GM21619 (cell line): ENCODE results near the gene ZNF608.
A peak's percentile ranks its signal among the peaks of the same experiment; 100 is the strongest.

Source experiments
- ATAC-seq: cut with Tn5 transposase; IDR thresholded peaks from one replicate; pipeline ENCODE4 v1.9.1; 2021; ENCODE audit not compliant: unreplicated experiment

ZNF608 gene

DNA sequence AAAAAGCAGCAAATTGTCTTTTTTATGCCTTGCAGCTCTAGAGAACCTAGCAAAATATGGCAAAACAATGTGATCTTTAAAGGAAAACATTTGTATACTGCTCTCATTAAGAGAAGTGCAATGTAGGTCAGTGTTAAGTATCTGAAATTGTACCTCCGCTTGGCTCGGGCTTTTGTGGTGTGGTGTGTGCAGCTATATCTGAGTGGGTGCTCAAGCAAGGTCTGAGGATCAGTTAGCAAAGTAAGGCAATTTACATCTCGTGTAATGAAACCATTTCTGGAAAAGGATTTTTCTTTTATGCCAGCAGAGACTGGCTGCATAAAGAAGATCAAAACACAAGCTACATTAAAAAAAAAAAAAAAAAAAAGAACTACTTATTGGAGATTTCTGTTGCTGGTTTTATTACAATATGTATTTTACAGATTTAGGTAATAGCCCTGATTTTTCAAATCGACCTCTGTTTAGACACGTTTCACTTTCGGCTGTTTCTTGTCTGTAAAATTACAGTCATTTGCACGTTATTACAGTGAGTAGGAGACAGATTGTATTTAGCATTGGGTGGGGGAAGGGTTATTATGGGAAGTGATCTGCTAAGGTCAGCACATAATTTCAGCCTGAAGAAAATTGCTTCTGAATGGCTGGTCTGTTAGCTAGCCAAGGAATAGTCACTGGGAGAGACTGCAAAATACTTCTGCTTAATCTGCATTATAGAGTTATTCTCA is 7.9 kb upstream of the ZNF608 start:
- no peak for ATAC-seq

DNA sequence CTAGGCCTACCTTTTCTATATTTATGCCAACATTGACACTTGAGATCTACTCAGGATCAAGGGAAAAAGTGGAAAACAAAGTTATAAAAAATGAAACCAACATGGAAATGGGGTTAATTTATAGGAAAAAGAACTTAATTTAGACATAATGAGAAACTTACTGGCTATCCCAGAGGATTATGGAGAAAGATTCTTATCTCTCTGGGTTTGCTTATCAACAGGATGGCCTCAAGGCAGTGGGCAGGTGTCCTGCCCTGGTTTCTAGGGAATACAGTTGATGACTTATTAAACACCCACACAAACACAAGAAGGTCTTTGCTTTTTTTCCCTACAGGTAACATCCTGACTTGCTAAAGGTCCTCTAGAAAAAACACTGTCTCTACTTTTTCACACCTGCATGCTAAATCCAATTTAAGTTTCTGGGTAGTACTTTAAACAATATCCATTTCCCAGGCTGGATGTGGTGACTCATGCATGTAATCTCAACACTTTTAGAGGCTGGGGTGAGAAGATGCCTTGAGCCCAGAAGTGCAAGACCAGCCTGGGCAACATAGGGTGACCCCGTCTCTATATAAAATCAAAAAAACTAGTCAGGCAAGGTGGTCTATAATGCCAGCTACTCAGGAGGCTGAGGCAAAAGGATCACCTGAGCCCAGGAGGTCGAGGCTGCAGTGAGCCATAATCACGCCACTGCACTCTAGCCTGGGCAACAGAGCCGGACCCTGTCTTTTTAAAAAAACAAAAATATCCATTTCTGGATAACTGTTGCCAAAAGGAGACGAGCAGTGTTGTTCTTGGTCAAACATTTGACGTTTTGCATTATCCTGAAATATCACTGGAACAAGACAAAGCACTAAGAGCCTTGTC is 6.6 kb upstream of the ZNF608 start:
- no peak for ATAC-seq

DNA sequence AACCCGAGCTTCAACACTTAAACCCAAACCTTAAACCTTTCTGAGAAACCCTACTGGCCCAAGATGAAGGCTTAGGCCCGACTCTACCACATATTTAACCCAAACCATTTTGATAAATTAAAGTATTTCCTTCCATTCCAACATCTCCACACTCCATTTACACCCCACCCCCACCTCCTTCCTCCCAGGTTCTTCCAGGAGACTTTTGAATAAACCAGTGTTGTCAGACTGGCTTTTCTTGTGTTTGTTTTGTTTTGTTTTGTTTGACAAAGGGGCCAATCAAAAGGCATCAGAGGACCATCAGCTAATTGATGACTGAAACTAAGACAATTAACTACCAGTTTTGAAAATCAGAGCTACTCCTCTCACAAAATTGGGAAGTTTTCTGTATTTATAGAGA is 4.6 kb upstream of the ZNF608 start:
- no peak for ATAC-seq

DNA sequence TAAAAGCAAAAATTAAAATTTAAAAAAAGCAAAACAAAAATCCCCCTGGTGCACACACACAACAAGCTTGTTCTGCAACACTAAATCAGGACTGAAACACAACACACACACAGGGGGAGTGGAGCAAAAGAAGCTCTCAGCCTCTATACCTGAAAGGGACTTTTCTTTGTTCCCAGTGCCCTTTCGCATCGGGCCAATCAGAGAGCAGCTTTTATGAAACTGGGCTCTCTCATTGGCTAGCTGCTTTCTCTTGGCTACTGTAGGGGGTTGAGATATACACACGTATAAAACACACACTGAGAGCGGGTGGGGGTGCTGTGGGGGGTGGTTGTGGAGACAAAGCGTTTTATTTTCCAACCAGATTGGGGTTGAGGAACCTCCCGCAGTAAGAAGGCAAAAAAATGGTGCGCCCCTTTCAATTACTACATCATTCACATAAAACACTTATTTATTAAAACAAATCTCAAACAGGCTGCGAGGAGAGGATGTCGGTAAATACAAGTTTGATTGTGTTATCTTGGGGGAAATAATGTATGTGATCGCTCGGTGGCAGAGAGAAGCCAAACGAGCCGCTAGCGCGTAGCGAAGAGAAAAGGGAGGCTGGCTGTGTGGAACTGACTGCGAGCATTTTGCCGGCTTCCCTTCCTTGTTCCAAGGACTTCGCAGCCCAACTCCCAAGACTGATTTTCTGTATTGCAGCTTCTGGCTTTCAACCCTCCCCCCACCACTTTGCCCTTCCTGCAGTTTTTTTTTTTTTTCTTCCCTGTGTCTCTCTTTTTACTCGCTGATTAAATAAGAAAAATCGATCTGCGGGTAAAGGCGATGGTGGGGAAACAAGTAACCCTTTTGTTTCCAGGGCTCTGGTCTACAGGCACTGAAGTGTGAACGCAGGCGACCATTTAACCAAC is 2.5 kb upstream of the ZNF608 start:
- ATAC-seq, result peak; percentile 80

DNA sequence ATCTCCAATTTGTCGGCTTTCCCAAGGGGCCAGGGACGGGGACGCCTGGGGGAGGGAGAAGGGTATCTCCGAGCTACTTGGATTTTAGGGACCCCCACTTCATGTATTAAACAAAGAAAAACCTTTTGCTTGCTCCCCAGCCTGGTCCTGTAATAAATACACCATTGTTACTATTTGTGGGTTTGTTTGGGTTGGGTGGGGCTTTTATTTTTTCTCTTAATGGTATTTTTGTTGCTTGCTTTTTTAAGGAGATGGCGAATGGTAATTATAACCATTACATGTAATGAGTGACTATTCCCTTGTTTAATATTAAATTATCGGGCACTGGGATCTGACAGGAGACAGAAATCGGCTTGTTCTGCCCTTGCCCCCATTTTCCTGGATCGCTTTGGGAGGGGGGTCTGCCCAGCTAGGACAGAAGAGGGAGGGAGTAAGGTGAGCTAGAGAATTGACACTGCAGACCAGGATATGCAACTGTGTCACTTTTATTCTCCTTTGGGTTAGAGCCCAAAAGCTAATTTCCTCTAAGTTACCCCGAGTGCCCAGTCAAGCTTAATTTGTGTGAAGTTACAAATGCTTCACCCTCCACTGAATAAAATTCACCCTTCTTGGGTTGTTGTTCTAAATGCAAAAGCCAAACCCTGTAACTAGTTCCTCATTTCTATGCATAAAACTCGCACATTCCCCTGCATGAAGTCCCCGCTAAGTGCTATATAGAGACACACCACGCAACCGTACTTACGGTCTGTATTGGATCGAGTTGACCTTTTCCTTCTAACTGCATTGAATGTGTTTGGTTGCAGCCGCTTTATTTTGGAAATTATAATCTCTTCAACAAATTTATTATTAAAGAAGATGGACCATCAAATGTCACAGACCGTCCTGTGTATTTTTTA is 1.6 kb upstream of the ZNF608 start:
- peak; percentile 47 for ATAC-seq

DNA sequence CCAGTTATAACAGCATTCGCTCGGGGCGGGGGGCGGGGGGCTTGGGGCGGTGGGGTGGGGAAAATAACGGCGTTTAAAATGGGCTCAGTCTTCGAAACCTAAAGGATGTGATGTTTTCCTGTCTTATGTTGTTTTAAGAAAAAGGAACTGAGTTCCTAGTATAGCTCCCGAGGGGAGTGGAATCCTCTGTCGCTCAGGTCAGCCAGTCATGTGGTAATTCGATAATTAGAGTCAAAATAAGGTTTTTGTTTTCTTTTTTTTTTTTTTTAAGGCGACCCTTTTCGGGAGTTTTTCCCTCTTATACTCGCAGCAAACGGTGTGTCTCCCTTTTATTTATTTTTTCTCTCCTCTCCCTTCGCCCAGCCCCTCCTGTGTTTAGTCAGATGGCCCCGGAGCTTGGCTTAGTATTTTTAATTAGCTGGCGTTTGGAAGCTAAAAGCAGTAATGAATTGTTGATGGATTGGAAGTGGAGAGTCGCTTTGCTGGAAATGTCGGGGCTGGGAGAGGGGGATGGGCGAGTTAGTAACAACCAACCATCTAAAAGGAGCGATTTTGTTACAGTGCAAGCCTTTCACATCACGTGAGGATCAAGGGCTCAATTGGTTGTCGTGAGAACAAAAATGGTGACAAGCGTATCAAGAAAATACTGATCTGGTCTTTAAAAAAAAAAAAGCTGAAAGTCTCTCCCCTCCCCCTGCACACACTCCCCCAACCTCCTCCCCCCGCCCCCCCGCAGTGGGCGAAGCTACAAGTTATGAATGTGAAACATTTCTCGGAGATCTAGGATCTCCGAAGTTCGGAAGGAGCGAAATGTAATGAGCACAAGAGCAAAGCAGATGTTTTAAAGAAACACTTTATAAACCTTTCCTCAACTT is 714 bp upstream of the ZNF608 start:
- peak; percentile 24 for ATAC-seq

DNA sequence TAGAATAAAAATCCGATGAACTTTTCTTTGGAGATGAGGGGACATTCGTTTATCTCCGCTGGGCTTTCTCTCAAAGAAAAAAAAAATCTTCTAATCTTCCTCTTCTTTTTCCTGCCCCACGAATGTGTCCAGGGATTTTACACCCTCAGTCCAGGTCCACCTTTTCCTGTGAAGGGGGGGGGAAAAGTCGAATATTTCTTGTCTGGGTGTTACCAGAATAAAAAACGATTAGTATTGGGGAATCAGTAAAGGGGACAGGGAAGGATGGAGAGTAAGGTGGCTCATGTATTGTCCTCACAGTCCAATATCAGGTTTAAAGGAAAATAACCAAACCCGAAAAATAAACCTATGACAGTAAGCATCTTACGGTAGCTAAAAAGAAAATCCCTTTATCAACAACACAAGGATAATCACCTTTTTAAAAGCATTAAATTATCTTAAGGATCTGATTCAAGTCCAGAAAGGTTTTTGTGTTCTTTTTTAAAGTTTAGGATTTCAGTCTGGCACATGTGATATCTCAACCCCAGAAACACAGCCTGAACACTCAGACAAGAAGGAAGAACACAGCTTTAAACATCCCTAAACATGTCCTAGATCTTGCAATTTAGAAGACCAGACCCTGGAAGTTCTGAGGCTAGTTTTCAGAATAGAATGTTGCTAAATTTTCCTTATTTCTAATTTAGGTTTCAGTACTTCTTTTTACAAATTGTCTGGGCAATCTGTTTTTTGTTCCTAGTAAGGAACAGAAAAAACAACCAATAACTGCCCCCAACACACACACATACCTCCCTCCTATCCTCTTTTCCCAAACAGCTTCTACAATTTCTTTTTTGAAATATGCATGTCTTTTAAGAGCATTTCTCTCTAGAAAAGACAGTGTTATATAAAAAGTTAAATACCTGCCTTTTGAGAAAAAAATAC is 1.2 kb downstream of the ZNF608 start:
- no peak for ATAC-seq

DNA sequence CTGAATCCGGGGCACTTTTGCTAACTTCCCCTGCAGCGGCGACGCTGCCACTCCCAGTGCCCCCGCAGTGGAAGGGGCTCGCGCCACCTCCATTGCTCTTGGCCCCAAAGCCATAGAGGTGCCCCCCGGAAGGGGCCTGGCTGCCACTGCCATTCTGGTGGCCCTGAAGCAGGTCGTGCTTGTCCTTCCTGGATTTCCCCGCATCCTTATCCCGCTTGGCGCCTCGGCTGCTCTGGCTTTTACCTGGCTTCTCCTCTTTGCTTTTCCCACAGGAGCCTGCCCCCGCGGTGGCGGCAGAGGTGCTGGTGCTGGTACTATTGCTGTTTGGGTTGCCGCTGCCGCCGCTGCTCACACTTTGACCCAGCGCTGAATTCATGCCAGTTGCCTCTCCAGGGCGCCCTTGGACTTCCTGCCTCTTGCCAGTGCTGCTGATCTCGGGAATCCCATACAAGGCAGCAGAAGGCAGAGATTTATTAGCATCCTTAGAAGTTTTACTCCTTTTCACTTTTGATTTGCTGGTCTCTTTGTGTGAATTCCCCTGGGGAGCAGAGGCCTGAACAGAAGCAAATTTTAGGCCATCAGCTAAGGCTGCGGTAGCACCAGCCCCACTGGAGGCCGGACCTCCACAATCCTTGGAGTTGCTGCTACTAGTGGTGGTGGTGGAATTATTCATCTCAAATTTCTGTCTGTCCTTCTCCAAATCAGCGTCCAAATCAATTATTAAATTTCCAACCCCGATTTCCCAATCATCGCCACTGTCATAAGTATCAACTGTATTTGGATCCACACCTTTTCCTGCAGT is 2.1 kb downstream of the ZNF608 start:
- ATAC-seq, result no peak

DNA sequence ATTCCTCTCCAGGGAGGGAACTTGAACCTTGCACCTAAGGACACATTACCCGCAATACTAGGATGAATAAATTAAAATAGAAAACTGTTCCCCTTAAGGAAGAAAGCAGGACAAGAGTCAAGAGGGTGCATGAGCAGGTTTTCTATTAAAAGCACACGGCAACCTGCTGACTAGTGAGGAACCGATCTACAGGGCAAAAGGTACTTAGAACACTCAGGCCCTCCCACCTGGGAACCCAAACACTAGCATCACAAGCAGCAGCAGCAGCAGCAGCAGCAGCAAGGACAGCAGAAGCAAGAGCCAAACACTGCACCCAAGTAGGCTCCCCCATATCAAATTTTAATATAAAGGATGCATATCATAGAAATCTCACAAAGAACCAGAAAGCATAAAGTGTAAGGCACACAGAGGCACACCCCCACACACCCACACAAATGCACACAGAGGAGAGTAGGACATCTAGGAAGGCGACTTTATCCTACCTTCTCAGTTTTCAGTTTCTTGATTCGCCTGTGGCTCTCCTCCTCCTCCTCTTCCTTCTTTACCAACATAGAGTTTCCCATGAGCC is 2.8 kb downstream of the ZNF608 start:
- no peak for ATAC-seq

DNA sequence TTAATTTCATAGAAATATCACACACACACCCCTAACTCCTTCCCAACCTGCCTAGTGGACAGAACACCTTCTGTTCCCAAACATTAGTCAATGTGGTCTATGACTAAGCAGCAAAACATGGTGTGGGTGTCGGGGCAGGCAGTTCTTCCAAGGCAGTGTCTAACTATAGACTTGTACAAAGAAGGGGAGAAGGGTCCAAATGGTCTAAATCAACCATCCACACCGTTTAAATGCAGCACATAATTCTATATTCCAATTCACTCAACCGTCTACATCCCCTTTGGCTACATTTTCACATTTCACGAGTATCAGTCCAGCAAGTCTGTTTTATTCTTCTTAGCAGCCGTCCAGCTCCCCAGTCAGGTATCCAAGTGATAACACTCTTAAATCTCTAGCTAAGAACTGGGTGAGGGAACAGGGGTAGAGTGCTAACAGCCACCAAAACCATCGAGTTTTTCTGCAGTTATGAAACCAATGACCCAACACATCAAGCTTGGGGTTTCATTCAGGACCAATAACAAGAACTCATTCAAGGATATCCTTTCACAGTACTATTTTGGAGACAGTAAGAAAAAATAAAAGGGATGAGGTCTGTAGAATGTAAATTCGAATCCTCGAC is 3.3 kb downstream of the ZNF608 start:
- ATAC-seq, result peak; percentile 26

DNA sequence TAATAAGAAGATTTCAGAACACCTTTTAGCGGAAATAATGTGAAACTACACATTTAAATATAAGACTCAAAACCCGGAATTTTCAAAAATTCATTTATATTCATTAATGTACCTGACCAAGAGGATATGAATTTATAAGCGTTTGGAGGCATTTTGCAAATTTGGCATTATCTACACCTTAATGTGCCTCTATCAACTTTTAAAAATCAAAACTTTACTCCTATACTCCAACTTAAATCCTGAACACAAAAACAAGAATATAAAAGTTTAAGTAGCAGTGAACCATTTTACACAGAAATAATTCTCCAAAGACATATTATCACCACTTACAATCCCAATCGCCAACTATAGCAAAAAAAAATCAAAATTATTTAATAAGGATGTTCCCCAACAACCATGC is 3.9 kb downstream of the ZNF608 start:
- no peak for ATAC-seq

DNA sequence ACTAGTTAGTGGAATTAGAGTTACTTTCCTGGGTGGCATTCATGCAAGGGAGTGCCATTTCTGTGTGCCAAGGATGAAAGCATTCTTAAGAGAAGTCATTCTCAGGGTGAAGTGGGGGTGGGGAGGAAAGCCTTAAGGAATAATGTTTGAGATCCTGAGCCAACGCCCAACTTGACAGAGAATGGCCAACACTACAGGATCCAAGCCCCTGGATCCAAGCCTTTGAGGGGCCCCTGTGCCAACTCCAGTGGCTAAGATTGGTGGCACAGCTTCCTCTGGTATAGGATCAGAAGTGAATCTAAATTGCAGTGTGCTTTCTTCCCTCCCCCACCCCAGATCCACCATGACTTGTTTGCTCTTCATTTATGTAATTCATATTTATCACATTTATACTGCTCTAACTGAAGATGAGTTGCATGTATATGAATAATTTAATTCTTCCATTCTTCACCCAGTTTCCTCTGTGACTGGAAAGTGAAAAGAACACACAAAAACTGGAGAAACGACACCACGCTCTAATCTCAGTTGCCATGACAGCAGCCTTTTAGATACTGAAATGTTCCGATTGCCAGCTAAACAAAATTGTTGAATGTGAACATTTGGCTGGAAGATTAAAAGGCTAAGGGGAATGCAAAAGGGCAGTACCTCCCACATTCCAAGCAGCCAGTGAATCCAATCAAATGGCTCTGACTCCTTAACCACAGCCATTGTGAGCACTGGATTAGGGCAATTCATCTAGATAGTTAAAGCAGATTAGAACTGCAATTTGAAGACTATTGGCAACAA is 4.5 kb downstream of the ZNF608 start:
- no peak for ATAC-seq

DNA sequence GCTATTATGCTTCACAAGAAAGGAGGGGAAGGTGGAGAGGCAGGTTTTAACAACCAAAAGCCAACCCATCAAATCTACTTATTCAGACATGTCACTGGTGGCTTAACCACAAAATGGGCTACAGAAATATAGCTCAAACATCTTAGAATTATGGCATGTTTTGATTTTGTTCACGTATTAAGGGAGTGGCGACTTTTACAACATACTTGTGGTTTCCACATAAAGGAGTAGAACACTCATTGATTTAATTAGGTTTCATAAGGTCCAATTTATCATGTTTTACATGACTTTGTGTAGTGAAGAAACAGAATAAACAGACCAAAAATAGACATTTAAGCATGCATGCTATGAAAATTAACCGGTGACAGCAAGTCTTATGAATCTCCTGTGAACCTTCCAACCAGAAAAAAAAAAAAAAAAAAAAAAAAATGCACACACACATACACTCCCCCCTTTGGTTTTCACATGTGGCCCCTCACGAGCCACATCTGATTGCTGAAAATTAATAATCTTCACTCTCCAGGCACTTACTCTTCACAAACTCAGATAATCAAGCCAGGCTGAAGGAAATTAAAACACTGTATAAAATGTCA is 5.4 kb downstream of the ZNF608 start:
- no peak for ATAC-seq

DNA sequence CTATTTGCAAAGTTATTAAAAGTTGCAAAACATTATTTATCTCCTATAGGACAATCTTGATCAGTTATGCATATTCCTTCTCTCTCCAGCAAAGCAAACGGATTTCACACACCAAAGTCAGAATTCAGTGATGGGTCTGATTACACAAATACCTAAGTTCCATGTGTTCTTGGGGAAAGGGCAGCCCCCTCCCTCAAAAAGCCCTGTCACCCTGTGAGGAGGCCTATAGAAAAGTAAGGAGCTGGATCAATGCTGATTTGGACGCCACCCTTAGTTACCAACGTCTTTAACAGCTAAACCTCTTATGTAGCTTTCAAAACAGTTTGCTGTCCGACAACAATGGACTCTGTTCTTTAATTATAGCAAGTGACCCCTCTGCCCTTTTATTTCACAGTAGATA is 6.4 kb downstream of the ZNF608 start:
- ATAC-seq, result no peak

DNA sequence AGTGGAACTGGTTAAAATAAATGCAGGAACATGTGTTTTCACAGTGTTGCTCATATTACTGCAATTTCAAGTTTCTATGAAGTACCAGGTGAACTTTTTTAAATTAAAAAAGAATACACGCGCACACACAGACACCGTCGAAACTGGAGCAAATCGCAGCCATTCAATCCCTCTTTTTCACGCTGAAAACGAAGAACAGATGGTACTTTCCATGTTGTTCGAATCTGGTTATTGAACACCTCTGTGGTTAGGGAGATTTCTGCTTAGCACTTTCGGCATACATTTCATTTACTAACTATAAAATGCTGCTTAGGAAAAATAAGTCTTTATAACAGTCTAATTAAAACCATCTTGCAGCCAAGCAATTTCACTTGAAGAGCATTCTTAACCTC is 6.8 kb downstream of the ZNF608 start:
- ATAC-seq, result no peak
